IPS DF 4.7 (cell line): ENCODE measurements around the gene ZCRB1.
"Not testable (repeated sequence)": the region's sequence is repeated elsewhere in the genome, so short reads cannot be mapped to it uniquely, and the experiment has no call there.

Experiments used
- DNase-seq: peaks from one replicate; pipeline ENCODE4 v3.0.0-alpha.2; 2013; ENCODE audit warnings: low spot score; ENCODE audit errors: extremely low read depth

Gene ZCRB1

GRCh38 chr12:42330097-42330496, 4.2 kb upstream of the ZCRB1 start:
- not testable (repeated sequence) for DNase-seq

DNA sequence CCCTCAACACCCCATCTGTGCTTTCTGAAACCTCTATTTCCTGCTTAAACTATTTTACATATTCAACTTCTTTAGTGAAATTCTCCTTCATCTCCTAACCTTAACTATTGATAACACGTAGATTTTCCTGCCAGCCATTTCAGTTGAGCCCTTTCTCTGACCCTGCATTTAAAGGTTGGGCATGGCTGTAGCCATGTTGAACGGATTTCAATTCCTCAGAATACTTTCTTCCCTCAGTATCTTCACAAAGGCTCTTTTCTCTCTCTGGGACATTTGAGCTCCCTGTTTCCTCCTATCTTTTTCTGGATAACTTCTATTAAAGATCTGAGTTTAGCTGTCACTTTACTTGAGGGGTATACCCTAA, 1.3 kb upstream of the ZCRB1 start:
- DNase-seq: no peak

DNA sequence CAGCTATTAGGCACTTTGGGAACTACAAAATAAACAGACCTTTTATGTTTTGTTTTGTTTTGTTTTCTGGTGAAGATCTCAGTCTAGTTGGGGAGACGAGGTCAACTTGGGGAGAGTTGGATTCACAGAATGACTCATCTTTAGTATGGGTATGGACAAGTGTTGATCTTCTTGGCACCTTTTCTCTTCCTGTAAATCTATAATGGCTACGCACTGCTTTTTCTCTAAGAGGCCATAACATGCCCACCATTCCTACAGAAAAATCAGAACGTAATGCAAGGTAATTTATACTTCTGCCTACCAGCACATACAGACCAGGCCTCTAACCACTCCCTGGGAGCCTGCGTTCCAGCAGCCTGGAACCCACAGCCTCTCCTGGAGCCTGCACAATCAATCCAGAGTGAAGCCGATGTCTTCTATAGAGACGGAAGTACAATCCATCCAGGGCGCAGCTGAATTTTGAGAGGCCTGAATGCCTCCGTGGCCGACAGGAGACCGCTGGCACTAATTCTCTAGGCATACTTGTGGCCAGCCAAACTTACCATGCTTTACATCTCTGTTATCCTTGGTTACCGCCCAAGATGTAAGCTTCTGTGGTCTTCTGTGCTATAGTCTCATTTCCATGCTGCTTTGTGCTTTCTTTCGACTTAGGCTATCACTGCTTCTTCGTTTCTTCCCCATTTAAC, 790 bp upstream of the ZCRB1 start:
- DNase-seq: no peak

DNA sequence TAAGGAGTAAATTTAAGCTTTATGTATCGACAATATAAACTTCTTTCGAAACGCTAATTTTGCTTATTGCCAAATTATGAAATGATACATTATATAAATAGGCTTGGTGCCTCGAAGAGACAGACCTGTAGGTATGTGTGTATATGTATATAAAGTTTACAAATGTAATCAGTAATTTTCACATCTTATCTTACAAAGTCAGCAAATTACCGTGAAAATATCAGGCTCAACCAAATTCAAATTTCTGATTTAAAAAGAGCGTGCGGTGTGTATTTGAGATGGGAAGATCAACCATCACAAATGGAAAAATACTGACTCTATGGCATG, 605 bp downstream of the ZCRB1 start:
- no peak for DNase-seq

GRCh38 chr12:42323856-42324255, 2.0 kb downstream of the ZCRB1 start:
- DNase-seq: no peak

- DNase-seq: no peak
Observed at GRCh38 chr12:42322567-42322966, 3.3 kb downstream of the ZCRB1 start.

DNA sequence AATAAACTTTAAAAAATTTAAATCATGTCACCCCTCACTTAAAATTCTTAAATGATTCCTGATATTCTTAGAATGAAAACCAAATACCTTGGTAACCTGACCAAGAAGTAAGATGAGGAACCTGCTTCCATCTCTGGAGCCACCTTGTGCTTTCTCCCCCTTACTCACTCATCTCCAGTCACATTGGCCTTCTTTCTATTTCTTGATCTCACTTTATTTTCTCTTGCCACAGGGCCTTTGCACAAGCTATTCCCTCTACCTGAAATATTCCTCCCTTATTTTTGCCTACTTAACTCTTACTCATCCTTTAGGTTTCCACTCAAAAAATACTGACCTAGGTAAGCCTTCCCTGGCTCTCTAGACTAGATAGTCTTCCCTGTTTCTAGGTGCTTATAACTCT, 5.1 kb downstream of the ZCRB1 start:
- no peak for DNase-seq

DNA sequence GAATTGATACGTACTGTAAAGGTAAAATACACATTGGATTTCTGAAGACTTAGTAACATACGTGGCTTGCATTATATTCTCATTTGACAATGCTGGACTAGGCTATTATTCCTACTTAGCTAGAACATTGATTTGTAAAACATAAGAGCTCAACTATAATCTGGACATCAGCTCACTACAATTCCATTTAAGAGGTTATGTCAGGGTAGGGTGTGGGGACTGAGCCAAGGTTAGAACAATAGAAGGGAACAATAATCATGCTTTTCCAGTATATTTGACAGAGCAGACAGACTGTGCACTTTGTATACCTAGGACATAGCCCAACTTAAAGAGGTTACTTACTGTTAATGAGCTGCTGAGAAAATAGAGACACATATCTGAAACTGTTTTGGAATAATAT, 10.8 kb downstream of the ZCRB1 start:
- no peak for DNase-seq

GRCh38 chr12:42309996-42310395, 15.9 kb downstream of the ZCRB1 start:
- DNase-seq: no peak

DNA sequence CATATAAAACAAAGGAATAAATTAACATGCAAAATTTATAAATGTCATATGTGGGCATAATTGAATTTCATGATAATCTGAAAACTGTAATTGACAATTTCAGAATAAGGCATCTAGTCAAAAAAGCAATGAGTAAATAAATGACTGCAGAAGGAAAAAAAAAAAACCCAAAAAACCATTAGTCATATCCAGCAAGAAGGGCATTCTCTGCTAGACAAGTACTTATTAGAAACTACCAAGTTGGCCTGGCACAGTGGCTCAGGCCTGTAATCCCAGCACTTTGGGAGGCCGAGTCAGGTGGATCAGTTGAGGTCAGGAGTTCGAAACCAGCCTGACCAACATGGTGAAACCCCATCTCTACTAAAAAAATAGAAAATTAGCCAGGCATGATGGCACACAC, 17.5 kb downstream of the ZCRB1 start:
- no peak for DNase-seq

GRCh38 chr12:42306297-42306696, 19.6 kb downstream of the ZCRB1 start:
- no peak for DNase-seq

GRCh38 chr12:42299392-42300308, 26.2 kb downstream of the ZCRB1 start:
- no peak for DNase-seq

GRCh38 chr12:42298887-42299286, 27.0 kb downstream of the ZCRB1 start:
- no peak for DNase-seq

DNA sequence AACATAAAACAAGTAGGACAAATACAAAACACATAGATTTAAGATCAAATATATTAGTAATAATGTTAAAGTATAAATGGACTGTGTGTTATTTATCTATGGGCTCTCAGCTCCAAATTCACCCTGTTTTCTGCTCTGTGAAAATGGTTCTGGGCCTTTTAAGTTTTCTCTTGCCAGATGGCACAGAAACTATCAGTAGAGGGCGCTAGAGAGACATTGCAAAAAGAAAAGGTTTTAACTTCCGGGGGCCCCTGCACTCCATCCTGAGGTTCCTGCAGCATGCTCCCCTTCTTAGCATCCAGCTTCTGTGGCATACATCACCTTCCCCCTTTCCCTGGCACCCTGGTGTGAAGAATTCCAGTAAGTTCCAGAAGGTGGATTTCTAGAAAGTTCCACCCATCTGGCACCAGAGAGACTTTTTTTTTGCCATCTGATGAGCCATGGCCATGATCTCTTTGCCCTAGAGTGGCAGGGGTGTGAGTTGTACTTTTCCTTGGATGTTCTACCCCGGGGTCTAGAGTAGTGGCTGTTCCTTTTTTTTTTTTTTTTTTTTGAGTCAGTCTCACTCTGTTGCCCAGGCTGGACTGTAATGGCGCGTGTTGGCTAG, 29.3 kb downstream of the ZCRB1 start:
- peak; percentile 19 for DNase-seq

DNA sequence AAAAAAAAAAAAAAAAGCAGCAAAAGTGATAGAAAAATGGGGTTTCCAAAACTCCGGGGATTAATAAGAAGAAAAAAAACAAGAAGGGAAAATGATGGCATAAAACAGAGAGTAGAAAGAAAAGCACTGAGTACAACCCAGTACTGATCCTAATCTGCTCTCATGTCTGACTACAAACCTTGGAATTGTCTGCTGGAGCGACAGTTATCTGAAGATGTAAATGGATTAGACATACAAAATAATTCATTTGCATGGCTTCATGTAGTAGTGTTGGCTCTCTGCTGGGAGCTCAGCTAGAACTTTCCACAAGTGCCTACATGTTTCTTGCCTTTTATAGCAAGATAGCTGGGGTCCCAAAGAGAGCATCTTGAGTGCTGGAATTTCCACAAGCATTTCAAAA, 34.2 kb downstream of the ZCRB1 start:
- no peak for DNase-seq

- no peak for DNase-seq
Observed at GRCh38 chr12:42288544-42288943, 37.4 kb downstream of the ZCRB1 start.

GRCh38 chr12:42286741-42287140, 39.2 kb downstream of the ZCRB1 start:
- no peak for DNase-seq

GRCh38 chr12:42285431-42285830, 40.5 kb downstream of the ZCRB1 start:
- no peak for DNase-seq

DNA sequence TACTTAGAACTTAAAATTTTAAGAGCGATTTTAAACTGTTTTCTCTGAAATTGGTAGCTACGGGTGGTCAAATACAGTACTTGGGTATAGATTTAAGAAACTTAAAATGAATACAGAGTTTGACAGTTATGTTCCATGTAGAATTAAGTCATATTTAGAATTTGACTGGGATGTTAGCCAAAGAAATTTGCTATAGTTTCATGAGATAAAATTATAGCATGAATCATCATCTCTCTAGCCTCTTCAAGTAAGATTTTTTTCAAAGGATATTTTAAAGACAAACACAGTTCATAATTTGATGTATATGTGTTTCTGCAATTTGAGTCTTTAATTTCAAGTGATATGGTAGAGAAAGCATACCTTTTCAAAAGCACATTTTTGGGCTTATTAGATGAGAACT, 41.0 kb downstream of the ZCRB1 start:
- no peak for DNase-seq

GRCh38 chr12:42284157-42284556, 41.7 kb downstream of the ZCRB1 start:
- DNase-seq: no peak

GRCh38 chr12:42283739-42284138, 42.2 kb downstream of the ZCRB1 start:
- no peak for DNase-seq

GRCh38 chr12:42282294-42282693, 43.6 kb downstream of the ZCRB1 start:
- DNase-seq: no peak

- DNase-seq: no peak
Observed at GRCh38 chr12:42281844-42282243, 44.0 kb downstream of the ZCRB1 start.
